Adrenal gland (tissue), 12 donors: ENCODE results near the gene IMP4. TPM values are rescaled to one million over a fixed set of nuclear protein-coding genes. Genes with fewer than 3 reads are reported as not detected.
"Not testable (repeated sequence)": the region's sequence is repeated elsewhere in the genome, so short reads cannot be mapped to it uniquely, and the experiment has no call there.

Experiments
- DNase-seq, 7 donors: peaks; one replicate each; pipeline ENCODE4 v3.0.0-alpha.2; 2019 to 2020
- H3K27ac ChIP-seq, 5 donors: fragments of 200-600 bp; sonication (generic) in 4 of 5; 1 replicate in 3 of 5; 2 replicates in 2 of 5; pipeline versions ENCODE4 v1.5.1 to v1.8.0; 2016 to 2020; ENCODE audit warnings: mild to moderate bottlenecking in 1 of 5
- H3K27me3 ChIP-seq: fragments of 200-600 bp; 2 replicates; pipeline ENCODE4 v1.8.0; 2021
- H3K36me3 ChIP-seq, 2 donors: fragments of 200-600 bp; replicated peaks in 1 of 2; 1 replicate in 1 of 2; 2 replicates in 1 of 2; pipeline versions ENCODE4 v1.5.1 to v1.8.0; 2018 to 2022
- H3K4me1 ChIP-seq, 2 donors: fragments of 200-600 bp; replicated peaks in 1 of 2; 1 replicate in 1 of 2; 2 replicates in 1 of 2; pipeline versions ENCODE4 v1.5.1 to v1.8.0; 2018 to 2021
- H3K4me3 ChIP-seq, 4 donors: fragments of 200-600 bp; sonication (generic) in 3 of 4; one replicate each; pipeline ENCODE4 v1.5.1; 2016 to 2018
- H3K9me3 ChIP-seq, 3 donors: fragments of 200-600 bp; sonication (generic) in 1 of 3; replicated peaks in 1 of 3; 1 replicate in 2 of 3; 2 replicates in 1 of 3; pipeline versions ENCODE4 v1.5.1 to v1.8.0; 2016 to 2021
- POLR2A ChIP-seq, 2 donors: fragments of 450-650 bp; IDR thresholded peaks; one replicate each; pipeline ENCODE4 v1.6.1; 2017; ENCODE audit warnings: antibody characterized with exemption in 2 of 2, mild to moderate bottlenecking in 2 of 2, moderate library complexity in 1 of 2
- WGBS, 4 donors: extraction: QIAGEN DNeasy Blood & Tissue Kit in 2 of 4; methylation state at CpG; one replicate each; pipeline versions ENCODE4 v1.1.5 to v1.1.7; 2013 to 2017; 5-methylcytosine and 5-hydroxymethylcytosine counted together
- intact Hi-C, 2 donors: fragments of 100-400 bp; cut with DNase I; formaldehyde crosslinking; loops; one replicate each; pipeline versions ENCODE4 v1.14.1 to v1.15.0; 2022 to 2023
- polyA plus RNA-seq, 3 donors: library from polyadenylated mRNA; stranded (reverse); fragments of 200-250 nt in 2 of 3; fragments of 350-450 nt in 1 of 3; fragmentation: Illumina TruSeq in 1 of 3; extraction: RNeasy Lipid Tissue Mini Kit (QIAGEN cat#74804) in 1 of 3; gene quantifications; one replicate each; pipeline ENCODE4 v1.2.3, GENCODE V29; 2013 to 2014
- total RNA-seq, 9 donors: library from RNA; depleted of rRNA in 4 of 9; stranded (reverse); fragments of >200 nt in 4 of 9; fragments of 120-200 nt in 1 of 9; fragmentation: NEBNext Ultra II Directional in 1 of 9; extraction: Animal tissue kit (Norgen Biotek cat#: 25700) in 1 of 9; gene quantifications; one replicate each; pipeline versions ENCODE4 v1.1.0 to v1.2.4, GENCODE V29; 2013 to 2023
- TF ChIP-seq, protein P1 (sequence below), 6 experiments: fragments of 450-650 bp in 4 of 6; fragments of 200-600 bp in 2 of 6; sonication (generic) in 1 of 6; IDR thresholded peaks; 1 replicate in 5 of 6; 2 replicates in 1 of 6; pipeline versions ENCODE4 v1.5.1 to v1.8.0; 2016 to 2021; ENCODE audit warnings: antibody characterized with exemption in 6 of 6, mild to moderate bottlenecking in 2 of 6, moderate library complexity in 1 of 6
- donor health status: healthy with polysubstance abuse.
- donor health status: Bipolar disorder and iron deficiency.
- donor health status: DM: yes; HTN: yes; CAD: no.
- donor health status: DM: no; HTN: no; CAD: no.
- donor health status: DM: no; HTN: no; CAD: no.
- donor health status: DM: yes; HTN: yes; CAD: no.

The IMP4 gene
- total and polyA plus RNA-seq, 12 donors, result 55.8 to 141 (median 85.9) TPM

DNA sequence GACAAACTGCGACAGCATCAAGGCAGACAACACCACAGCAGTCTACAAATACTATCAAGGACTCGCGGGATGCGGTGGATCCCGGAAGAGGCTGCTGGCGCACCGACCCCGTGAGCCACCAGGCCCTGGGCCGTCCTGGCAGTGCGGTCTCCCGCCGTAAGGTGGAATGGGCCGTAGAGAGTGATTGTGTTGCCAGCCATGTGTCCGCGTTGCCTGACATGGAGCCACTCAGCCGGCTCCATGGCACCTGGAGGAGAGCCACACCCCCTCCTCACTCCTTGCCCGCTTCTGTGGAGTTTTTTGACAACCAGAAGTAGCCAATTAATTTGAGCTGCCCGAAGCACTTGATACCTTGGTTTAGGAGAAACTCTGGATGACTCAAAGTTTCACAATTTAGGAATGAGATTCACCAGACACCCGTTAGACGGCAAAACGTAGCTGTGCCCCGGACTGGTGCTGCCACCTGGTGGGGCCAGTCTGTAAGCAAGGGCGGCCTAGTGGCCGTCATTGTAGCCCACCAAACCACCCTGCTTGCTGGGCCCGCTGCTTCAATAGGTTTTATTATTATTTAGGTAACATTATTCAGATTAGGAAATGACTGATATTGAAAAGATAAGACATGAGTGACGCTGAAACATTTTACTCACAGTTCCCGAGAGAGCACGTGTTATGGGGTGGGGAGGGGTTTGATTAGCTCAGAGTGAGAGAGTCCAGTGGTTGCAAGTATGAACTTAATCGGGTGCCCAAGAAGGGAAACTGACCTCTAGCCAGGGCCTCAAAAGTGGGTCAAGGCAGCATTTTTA lies 10.2 kb upstream of the IMP4 start:
- Histone ChIP-seq H3K36me3 (no peaks in the 10 kb centered on the region), H3K4me3 (no peak overlapping the region), H3K4me1 (peaks cover 0 to 3% of the 10 kb centered on the region in 2 donors), H3K9me3 (no peaks in the 10 kb centered on the region), H3K27me3 (peaks cover 4% of the 10 kb centered on the region), H3K27ac (no peak overlapping the region)
- 12 to 29% (median 17%) methylated on average over 16 to 29 of the region's 29 CpGs for WGBS, 4 donors
- TF ChIP-seq POLR2A (IDR thresholded peaks at IDR 0.05), result no peak
- TF ChIP-seq, protein P1, sequence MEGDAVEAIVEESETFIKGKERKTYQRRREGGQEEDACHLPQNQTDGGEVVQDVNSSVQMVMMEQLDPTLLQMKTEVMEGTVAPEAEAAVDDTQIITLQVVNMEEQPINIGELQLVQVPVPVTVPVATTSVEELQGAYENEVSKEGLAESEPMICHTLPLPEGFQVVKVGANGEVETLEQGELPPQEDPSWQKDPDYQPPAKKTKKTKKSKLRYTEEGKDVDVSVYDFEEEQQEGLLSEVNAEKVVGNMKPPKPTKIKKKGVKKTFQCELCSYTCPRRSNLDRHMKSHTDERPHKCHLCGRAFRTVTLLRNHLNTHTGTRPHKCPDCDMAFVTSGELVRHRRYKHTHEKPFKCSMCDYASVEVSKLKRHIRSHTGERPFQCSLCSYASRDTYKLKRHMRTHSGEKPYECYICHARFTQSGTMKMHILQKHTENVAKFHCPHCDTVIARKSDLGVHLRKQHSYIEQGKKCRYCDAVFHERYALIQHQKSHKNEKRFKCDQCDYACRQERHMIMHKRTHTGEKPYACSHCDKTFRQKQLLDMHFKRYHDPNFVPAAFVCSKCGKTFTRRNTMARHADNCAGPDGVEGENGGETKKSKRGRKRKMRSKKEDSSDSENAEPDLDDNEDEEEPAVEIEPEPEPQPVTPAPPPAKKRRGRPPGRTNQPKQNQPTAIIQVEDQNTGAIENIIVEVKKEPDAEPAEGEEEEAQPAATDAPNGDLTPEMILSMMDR (IDR thresholded peaks at IDR 0.05), result peak; percentile 81 to 96 (median 94)
- intact Hi-C loops, result loop anchor here (10.0 kb wide), 3 partner anchors 148 to 468 kb away; partner anchors contain the start of genes MZT2B (in 1 of the 2) and SMPD4 (in 1 of the 2)
- peak; percentile 75 to 87 (median 79) for DNase-seq

DNA sequence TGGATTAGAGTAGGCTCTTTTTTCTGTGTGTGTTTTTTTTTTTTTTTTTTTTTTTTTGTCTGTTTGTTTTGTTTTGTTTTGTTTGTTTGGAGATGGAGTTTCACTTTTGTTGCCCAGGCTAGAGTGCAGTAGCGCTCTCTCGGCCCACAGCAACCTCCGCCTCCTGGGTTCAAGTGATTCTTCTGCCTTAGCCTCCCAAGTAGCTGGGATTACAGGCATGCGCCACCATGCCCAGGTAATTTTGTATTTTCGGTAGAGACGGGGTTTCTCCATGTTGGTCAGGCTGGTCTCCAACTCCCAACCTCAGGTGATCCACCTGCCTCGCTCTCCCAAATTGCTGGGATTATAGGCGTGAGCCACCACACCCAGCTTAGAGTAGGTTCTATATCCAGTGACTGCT lies 9.4 kb upstream of the IMP4 start:
- intact Hi-C loops, result loop anchor here (10.0 kb wide), 3 partner anchors 148 to 468 kb away; partner anchors contain the start of genes MZT2B (in 1 of the 2) and SMPD4 (in 1 of the 2)
- 80 to 91% (median 90%) methylated on average over 8 of the region's 8 CpGs for WGBS, 4 donors

DNA sequence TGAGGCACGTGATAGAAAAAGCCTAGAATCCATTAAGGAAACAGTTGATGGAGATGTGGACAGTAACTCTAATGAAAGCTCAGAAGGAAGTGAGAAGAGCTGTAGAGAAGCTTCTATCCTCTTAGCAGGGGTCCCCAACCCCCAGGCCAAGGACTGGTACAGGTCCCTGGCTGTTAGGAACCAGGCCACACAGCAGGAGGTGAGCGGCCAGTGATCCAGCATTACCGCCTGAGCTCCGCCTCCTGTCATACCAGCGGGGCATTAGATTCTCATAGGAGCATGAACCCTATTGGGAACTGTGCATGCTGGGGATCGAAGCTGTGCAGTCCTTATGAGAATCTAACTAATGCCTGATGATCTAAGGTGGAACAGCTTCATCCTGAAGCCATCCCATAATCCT lies 8.7 kb upstream of the IMP4 start:
- Histone ChIP-seq H3K4me3 (no peak overlapping the region), H3K36me3 (peaks cover 0 to 11% of the 10 kb centered on the region in 2 donors), H3K9me3 (no peaks in the 10 kb centered on the region), H3K27ac (no peak overlapping the region), H3K27me3 (peaks cover 4% of the 10 kb centered on the region), H3K4me1 (peaks cover 0 to 6% of the 10 kb centered on the region in 2 donors)
- 77 to 79% (median 78%) methylated on average over 6 of the region's 6 CpGs for WGBS, 4 donors
- intact Hi-C loops, result loop anchor here (10.0 kb wide), 3 partner anchors 149 to 469 kb away; partner anchors contain the start of genes MZT2B (in 1 of the 2) and SMPD4 (in 1 of the 2)
- no peak for DNase-seq
- TF ChIP-seq, protein P1 (IDR thresholded peaks at IDR 0.05), result no peak
- TF ChIP-seq POLR2A (IDR thresholded peaks at IDR 0.05), result no peak

More for the DNA sequence above, 9.4 kb upstream of the IMP4 start:
- not testable (repeated sequence) for DNase-seq, H3K9me3 ChIP-seq, H3K36me3 ChIP-seq, H3K27me3 ChIP-seq, H3K4me3 ChIP-seq, H3K27ac ChIP-seq, H3K4me1 ChIP-seq

DNA sequence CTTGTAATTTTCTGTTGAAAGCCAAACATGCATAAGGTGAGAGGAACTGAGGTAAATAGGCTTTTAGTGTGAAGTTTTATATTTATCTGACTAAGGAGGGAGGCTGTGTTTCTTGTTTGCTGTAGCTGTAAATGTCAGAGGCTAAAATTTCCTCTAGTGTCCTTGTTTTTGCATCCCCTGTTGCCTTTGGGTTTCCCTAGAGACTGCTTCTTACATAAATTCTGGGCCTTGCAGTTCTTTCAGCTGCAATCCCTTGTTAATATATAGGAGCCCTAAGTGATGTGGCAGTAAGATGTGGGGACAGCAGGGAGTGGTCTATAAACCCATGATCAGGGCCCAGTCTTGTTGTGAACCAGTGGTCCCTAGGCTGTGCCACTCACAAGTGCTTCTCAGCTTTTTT lies 7.5 kb upstream of the IMP4 start:
- H3K27me3 ChIP-seq, result peaks cover 4% of the 10 kb centered on the region
- H3K4me3 ChIP-seq, result no peak overlapping the region
- intact Hi-C loops, result loop anchor here (10.0 kb wide), 3 partner anchors 150 to 470 kb away; partner anchors contain the start of genes MZT2B (in 1 of the 2) and SMPD4 (in 1 of the 2)
- peaks cover 0 to 16% of the 10 kb centered on the region in 2 donors for H3K36me3 ChIP-seq
- TF ChIP-seq, protein P1 (IDR thresholded peaks at IDR 0.05), result no peak
- TF ChIP-seq POLR2A (IDR thresholded peaks at IDR 0.05), result no peak
- DNase-seq, result no peak
- no peaks in the 10 kb centered on the region for H3K9me3 ChIP-seq
- H3K4me1 ChIP-seq, result peaks cover 0 to 6% of the 10 kb centered on the region in 2 donors
- no peak overlapping the region for H3K27ac ChIP-seq
